Stimulated activated CD4-positive, alpha-beta T cell treated with anti-CD3 and anti-CD28 coated beads, Interleukin-12 subunit alpha, Interleukin-12 subunit beta, amount 100 ng/mL, for 48 hours (primary cell): ENCODE measurements around the gene YWHAG.
"Not testable (repeated sequence)": the region's sequence is repeated elsewhere in the genome, so short reads cannot be mapped to it uniquely, and the experiment has no call there.

ENCODE experiments used
- DNase-seq, 3 donors: peaks; one replicate each; pipeline ENCODE4 v3.0.0-alpha.2; 2020; ENCODE audit warnings: low read depth in 2 of 3, low spot score in 1 of 3

YWHAG gene

DNA sequence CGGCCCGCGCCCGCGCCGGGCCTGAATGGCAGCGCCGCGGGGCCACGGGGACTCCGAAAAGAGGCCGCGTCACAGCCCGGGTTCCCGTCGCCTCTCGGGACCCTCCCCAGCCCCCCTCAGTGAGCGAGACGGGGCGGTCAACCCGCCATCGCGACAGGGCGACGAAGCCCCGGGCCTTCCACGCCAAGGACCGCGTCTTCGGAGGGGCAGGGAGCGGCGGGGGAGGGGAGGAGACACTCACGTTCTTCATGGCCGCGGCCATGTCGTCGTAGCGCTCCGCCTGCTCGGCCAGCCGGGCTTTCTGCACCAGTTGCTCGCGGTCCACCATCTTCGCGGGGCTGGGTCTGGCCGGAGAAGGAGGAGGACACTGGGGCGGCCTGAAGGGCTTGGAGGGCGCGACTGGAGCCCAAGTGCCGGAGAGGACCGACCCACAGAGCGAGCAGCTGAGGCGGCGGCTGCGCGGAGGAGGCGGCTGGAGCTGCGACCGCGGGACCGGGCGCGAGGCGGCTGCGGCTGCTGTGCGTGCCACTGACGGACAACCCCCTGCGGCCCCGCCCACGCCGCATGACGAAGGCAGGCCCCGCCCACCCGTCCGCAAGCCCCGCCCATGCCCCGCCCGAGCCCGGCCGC lies at the start of gene YWHAG:
Gene YWHAG, minus strand, starts transcription at position 511 of the 630 bp plus-strand sequence. Its CDS starts 183 bp downstream, at position 328.
- peak; percentile 82 to 88 (median 84) for DNase-seq

DNA sequence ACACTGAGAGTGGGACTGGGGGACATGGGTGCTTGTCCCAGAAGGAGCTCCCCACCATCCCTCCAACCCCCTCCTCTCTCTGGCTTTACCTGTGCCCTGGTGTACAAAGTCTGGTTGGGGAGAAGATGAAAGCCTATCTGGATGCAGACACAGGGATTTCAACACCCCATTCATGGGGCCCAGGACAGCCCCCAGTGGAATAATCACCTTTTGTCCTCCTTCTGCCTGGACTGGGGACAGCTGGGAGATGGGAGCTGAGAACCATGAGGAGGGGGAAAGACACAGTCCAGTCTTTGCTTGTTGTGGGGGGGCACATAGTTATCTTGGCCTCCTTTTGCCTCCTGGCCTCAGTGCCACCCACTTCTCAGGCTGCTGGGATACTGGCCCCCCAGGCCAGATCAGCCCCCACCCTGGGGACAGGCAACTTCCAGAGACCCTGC lies 49.4 kb upstream of the YWHAG start:
- DNase-seq: no peak

DNA sequence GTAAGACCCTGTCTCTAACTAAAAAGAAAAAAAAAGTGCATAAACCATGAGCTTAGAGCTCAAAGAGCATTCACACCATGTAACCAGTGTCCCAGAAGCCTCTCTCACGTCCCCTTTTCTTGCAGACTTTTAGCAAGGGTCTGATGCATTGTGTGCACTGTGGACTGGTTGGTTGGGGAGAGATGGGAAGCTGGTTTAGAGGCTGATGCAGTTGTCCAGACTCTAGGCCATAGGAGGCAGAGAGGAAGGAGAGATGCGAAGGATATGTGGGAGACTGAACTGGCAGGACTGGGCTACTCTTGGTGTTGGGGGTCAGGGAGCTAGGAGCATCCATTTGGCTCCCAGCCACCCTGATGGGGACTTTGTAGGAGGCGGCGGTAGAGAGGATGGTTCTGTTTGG lies 48.9 kb upstream of the YWHAG start:
- no peak for DNase-seq

DNA sequence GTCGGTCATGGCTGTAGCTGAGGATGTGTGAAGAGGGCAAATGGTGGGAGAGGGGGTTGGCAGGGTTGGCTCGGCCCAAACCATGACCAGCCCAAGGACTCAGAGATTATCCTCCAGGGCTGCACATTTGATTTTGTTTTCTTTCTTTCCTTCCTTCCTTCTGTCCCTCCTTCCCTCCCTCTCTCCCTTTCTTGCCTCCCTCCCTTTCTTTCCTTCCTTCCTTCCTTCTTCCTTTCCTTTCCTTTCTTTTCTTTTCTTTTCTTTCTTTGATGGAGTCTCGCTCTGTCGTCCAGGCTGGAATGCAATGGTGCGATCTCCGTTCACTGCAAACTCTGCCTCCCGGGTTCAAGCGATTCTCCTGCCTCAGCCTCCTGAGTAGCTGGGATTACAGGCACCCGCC lies 46.9 kb upstream of the YWHAG start:
- DNase-seq: no peak

DNA sequence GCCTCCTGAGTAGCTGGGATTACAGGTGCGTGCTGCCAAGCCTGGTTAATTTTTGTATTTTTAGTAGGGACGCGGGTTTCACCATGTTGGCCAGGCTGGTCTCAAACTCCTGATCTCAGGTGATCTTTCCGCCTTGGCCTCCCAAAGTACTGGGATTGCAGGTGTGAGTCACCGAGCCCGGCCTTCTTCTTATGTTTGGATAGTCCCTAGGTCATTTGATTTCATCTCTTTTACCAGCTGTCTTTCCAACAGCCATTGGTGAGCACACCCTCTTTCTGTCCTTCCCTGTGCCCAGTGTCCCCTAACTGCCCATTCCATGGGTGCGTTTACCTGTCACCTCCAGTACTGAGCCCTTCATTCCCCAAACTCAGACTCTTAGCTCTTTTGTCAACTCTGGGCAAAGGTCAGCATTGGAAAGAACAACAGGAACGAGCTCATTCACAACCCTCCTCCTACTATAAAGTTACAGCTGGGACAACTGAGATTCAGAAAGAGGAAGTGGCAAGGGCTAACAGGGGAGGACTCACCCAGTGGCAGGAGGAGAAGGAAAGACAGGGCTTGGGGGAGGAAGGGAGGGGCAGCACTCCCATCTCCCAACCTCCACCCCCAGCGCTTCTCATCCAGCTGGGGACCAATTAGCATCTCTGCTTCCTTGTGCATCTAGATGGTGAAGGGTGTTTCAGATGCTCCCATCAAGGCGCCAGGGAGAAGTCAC lies 45.1 kb upstream of the YWHAG start:
- no peak for DNase-seq

DNA sequence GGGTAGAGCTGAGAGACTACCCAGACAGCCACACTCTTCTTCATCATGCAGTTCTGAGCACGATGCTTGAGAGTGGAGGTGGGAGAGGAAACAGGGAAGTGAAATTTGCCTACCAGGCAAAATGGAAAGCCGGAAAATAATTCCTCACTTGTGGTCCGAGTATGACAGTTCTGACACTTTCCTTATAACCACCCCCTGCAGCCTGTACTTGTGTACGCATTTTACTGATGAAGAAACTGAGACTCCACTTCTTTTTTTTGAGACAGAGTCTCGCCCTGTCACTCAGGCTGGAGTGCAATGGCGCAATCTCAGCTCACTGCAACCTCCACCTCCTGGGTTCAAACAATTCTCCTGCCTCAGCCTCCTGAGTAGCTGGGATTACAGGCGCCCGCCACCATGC lies 44.3 kb upstream of the YWHAG start:
- DNase-seq: not testable (repeated sequence)

DNA sequence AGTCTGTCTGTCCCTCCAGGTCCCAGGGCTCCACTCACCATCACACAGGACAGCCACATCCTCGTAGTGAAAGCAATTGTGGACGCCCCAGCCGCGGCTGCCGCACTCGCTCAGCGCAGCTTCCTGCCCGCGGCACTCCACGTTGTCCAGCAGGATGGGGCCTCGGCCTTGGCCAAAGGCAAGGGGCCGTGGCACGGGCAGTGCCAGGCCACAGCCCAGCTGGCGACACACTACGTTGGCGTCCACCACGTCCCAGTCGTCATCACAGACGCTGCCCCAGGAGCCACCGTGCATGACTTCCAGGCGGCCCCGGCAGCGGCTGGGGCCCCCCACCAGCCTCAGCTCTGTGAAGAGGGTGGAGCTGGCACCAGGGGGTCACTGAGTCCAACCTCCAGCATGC lies 41.5 kb upstream of the YWHAG start:
- no peak for DNase-seq

DNA sequence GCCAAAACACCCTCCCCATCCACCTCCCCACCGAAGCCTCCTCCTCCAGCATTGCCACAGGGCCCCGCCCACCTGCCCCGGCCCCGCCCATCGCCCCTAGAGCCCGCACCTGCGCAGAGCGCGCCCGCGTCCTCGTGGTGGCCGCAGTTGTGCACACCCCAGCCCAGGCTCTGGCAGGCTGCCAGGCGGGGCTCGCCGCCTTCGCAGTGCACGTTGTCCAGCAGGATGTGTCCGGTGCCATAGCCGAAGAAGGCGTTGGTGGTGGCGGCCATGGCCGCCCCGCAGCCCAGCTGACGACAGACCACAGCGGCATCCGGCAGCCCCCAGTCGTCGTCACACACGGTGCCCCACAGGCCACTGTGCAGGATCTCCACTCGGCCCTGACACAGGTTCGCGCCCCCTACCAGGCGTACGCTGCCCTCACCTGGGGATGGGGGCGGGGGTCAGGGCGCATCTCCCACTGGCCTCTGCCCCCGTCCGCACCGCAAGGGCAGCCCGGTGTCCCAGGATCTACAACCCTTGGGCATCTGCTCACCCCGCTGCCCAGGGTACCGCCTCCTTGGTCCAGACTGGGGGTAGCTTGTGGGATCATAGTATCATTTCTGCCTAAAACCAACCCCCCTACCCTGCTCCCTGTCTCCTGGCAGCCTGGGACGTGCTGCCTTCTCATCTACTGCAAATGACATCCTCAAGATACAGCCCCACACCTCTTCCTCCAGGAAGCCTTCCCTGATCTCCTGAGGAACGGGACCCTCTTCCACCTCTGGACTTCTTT lies 38.8 kb upstream of the YWHAG start:
- peak; percentile 75 to 85 (median 76) for DNase-seq

DNA sequence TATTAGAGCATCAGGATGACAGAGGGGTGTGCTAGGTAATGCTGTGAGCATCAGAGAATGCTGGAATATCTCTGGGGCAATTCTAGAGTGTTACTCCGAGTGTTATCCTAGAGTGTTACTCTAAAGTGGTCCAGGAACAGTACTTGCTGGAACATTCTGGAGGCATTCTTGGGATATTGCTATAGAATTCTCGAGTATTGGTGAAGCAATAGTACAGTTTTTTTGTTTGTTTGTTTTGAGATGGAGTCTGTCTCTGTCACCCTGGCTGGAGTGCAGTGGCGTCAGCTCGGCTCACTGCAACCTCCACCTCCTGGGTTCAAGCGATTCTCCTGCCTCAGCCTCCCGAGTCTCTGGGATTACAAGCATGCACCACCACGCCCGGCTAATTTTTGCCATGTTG lies 38.1 kb upstream of the YWHAG start:
- no peak for DNase-seq

DNA sequence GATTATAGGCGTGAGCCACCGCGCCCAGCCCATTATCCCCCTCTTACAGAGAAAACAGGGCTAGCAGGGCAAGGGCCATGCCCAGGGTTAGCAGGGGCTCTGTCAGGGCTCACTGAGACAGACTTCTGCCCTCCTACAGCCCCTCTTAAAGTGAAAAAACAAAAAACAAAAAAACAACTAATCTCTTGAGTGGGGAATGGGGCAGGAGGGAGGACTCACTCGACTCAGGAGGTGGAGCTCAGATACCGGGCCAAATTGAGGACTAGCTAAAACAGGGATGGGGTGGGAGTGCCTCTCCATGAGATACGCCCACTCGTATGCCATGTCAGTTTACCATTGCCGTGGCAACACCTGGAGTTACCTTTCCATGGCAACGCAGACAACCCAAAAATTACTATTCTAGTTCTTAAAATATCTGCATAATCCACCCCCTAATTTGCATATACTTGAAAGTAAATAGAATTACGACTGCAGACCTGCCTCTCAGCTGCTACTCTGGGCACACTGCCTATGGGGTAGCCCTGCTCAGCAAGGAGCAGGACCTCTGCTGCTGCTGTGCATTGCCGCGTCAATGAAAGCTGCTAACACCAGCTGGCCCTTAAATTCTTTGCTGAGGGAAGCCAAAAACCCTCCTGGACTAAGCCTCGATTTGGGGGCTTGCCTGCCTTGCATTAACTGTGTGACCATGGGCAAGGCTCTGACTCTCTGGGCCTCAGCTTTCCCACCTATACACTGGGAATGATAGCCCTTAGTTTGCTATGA lies 37.4 kb upstream of the YWHAG start:
- DNase-seq: no peak

DNA sequence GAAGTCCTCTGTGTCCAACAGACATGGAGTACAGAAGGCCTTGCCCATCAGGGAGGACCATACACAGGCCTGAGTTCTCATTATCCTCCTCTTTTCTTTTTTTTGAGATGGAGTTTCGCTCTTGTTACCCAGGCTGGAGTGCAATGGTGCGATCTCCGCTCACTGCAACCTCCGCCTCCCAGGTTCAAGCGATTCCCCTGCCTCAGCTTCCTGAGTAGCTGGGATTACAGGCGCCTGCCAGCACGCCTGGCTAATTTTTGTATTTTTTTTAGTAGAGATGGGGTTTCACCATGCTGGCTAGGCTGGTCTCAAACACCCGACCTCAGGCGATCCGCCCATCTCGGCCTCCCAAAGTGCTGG lies 36.8 kb upstream of the YWHAG start:
- not testable (repeated sequence) for DNase-seq

DNA sequence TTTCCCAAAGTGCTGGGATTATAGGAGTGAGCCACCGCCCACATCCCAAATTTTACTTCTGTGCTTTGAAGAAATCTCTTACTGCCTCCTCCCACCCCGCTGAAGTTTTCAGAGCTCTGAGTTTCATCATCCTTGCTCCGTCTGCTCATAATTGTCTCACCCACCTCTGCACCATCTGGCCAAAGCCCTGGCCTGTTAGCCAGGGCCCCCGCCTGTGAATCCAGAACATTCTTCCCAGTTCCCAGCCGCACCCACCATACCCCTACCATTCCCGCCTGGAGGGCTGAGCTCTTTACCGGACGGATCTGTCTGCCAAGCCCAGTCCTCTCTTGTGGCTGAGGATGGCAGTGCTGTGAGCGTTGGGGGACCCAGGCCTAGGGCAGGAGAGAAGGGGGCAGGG lies 36.2 kb upstream of the YWHAG start:
- no peak for DNase-seq

DNA sequence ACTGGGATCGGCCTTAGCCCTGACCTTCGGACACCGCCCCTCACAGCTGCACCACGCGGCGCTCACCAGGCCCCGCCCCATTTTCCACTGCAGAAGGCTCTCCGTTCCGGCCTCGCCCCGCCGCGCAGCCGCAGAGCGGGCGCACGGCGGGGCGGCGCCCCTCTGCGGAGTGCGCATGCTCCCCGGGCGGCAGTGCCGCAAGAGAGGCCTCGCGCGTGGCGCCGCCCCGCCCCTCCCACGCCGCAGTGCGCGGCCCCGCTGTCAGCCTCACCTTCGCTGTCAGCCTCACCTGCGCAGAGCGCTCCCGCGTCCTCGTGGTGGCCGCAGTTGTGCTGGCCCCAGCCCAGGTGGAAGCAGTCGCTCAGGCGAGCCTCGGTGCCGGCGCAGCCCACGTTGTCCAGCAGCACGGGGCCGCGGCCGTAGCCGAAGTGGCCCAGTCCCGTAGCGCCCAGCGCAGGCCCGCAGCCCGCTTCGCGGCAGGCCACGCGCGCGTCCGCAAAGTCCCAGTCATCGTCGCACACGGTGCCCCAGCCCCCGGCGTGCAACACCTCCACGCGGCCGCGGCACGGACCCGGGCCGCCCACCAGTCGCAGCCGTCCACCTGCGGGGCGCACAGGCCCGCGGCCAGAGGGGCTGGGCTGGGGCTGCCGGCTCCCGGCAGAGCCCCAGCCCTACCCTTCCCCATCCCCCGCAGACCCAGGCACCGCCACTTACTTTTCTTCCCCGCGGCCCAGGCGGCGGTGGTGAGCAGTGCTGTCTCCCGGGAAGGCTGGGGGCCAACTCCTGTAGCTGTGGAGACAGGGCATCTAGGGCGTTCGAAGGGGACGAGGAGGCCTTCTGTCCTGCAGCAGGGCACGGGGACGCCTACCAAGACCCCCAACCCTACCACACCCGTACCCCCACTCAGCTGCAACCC lies 34.6 kb upstream of the YWHAG start:
- DNase-seq: peak; percentile 77 to 90 (median 88)

DNA sequence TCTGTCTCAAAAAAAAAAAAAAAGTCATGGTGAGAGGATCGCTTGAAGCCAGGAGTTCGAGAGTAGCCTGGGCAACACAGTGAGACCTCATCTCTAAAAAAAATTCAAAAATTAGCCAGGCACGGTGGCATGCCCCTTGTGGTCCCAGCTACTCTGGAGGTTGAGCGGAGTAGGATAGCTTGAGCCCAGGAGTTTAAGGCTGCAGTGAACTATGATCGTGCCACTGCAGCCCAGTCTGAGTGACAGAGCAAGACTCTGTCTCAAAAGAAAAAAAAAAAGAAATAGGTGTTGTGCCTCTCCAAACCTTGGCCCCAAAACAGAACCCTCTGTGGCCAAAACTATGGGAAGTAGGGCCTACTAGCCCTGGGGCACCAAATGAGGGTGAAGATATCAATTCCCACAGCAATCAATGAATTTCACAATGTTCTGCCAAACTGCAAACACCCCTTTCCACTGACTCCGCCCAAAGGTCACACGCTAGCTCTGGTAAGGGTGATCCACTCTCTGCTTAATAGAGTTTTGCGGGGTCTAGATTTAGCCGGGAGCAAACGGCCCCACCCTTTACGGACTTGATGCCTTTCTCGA lies 33.8 kb upstream of the YWHAG start:
- no peak for DNase-seq

DNA sequence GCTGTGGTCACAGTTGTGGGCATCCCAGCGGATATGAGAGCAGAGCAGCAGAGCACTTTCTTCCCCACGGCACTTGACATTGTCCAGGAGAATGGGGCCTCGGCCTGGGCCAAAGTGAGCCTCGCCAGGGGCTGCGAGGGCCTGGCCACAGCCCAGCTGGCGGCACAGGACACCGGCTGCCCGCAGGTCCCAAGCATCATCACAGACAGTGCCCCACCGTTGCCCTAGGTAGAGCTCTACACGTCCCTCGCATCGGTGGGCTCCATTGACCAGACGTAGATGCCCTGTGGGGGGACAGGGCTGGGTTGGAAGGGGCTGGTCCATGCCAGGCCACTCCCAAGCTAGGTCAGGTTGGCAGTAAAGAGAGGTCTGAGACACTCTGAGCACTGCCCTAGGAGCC lies 31.3 kb upstream of the YWHAG start:
- DNase-seq: no peak

DNA sequence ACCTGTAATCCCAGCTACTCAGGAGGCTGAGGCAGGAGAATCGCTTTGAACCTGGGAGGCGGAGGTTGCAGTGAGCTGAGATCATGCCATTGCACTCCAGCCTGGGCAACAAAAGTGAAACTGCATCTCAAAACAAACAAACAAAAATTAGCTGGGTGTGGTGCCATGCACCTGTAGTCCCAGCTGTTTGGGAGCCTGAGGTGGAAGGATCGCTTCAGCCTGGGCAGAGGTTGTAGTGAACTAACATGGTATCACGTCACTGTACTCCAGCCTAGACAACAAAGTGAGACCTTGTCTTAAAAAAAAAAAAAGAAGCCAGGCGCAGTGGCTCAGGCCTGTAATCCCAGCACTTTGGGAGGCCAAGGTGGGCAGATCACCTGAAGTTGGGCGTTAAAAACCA lies 29.0 kb upstream of the YWHAG start:
- not testable (repeated sequence) for DNase-seq

DNA sequence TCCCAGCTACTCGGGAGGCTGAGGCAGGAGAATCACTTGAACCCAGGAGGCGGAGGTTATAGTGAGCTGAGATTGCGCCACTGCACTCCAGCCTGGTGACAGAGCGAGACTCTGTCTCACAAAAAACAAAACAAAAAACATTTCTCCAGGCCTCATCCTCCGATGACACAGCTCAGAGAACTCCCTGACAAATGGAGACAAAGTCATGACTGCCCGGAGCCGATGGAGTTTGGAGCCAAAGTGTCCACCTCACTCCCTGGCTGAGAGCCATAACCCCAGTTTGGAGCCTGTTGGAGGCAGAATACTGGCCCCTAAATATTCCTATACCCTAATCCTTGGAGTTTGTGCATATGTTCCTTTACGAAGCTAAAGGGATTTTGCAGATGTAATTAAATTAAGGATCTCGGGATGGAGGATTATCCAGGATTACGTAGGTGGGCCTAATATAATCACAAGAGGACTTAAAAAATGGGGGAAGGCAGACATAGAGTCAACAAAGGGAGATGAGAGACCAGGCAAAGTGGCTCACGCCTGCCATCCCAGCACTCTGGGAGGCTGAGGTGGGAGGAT lies 28.0 kb upstream of the YWHAG start:
- no peak for DNase-seq

DNA sequence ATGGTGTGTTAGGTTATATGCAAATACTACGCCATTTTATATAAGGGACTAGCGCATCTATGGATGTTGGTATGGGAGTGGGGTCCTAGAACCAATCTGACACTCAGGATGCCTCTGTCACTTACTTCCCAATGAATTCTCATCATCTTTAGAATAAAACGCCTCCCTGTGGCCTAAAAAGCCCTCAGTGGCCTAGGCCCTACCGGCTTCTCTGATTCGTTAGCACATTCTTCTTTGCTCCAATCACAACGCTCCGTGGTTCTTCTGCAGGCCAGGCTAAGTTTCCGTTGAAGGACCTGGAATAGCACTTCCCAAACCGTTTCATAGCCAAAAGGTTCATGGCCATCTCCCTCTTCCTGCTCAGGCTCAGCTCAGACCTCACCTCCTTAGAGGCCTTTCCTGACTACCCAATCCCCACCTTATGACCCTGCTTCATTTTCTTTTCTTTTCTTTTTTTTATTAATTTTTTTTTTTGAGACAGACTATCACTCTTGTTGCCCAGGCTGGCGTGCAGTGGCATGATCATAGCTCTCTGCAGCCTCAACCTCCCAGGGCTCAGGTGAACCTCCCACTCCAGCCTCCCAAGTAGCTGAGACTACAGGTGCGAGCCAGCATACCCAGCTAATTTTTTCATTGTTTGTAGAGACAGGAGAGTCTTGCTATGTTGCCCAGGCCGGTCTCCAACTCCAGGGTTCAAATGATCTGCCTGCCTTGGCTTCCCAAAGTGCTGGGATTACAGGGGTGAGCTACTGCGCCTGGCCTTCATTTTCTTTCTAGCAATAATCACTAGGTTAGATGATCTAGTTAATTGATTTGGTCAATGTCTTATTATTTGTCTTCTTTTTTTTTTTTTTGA lies 24.5 kb upstream of the YWHAG start:
- no peak for DNase-seq

DNA sequence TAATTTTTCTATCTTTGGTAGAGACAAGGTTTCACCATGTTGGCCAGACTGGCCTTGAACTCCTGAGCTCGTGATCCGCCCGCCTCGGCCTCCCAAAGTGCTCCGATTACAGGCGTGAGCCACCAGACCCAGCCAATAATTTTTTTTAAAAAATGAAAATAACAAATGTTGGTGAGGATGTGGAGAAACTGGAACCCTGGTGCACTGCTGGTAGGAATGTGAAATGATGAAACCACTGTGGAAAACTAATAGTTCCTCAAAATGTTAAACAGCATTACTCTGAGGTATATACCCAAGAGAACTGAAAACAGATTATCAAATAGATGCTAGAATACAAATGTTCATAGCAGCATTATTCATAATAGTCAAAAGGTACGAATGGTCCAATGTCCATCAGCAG lies 23.0 kb upstream of the YWHAG start:
- DNase-seq: no peak
